HFF-Myc (cell line): Measurements from ENCODE around the gene WBP2.
"Not testable (repeated sequence)": the region's sequence is repeated elsewhere in the genome, so short reads cannot be mapped to it uniquely, and the experiment has no call there.

ENCODE experiments used
- DNase-seq: peaks from one replicate; pipeline ENCODE4 v3.0.0-alpha.2; 2011; ENCODE audit warnings: low read depth; ENCODE audit errors: extremely low read depth
- H3K4me3 ChIP-seq: replicated peaks from 2 replicates; pipeline ENCODE4 v1.5.1; 2011; ENCODE audit warnings: low read depth, mild to moderate bottlenecking, control low read depth, low read length
- TF ChIP-seq, protein P1 (sequence below): IDR thresholded peaks from 2 replicates; pipeline ENCODE4 v1.5.1; 2012; ENCODE audit warnings: mild to moderate bottlenecking, low read depth, low read length, control low read depth; ENCODE audit errors: missing control alignments

Gene WBP2

GRCh38 chr17:75815399-75815798 lies 39.7 kb downstream of the WBP2 start:
- no peak for DNase-seq
- H3K4me3 ChIP-seq, result no peak overlapping the region
- TF ChIP-seq, protein P1, sequence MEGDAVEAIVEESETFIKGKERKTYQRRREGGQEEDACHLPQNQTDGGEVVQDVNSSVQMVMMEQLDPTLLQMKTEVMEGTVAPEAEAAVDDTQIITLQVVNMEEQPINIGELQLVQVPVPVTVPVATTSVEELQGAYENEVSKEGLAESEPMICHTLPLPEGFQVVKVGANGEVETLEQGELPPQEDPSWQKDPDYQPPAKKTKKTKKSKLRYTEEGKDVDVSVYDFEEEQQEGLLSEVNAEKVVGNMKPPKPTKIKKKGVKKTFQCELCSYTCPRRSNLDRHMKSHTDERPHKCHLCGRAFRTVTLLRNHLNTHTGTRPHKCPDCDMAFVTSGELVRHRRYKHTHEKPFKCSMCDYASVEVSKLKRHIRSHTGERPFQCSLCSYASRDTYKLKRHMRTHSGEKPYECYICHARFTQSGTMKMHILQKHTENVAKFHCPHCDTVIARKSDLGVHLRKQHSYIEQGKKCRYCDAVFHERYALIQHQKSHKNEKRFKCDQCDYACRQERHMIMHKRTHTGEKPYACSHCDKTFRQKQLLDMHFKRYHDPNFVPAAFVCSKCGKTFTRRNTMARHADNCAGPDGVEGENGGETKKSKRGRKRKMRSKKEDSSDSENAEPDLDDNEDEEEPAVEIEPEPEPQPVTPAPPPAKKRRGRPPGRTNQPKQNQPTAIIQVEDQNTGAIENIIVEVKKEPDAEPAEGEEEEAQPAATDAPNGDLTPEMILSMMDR, result no peak

GRCh38 chr17:75814900-75815373 lies 40.2 kb downstream of the WBP2 start:
- DNase-seq, result peak; percentile 24
- no peak overlapping the region for H3K4me3 ChIP-seq
- TF ChIP-seq, protein P1, result no peak

DNA sequence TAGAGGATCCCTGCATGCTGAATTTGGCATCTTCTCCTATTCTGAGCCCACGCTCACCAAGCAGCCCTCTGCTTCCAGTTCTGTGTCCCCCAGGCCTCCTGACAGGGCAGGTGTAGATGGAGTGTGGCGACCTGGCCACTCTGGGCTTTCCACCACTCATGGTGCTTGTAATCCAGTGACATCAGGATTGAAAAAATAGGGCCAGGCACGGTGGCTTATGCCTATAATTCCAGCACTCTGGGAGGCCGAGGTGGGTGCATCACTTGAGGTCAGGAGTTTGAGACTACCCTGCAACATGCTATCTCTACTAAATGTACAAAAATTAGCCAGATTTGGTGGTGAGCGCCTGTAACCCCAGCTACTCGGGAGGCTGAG lies 41.1 kb downstream of the WBP2 start:
- TF ChIP-seq, protein P1, result no peak
- no peak overlapping the region for H3K4me3 ChIP-seq
- DNase-seq, result no peak

- no peak for DNase-seq
- no peak overlapping the region for H3K4me3 ChIP-seq
- TF ChIP-seq, protein P1, result no peak
These were observed 41.8 kb downstream of the WBP2 start for GRCh38 chr17:75813081-75814020.

GRCh38 chr17:75812096-75813013 lies 42.8 kb downstream of the WBP2 start:
- no peak for DNase-seq
- TF ChIP-seq, protein P1, result no peak
- H3K4me3 ChIP-seq, result no peak overlapping the region

- no peak overlapping the region for H3K4me3 ChIP-seq
- DNase-seq, result no peak
- TF ChIP-seq, protein P1, result no peak
These were observed 44.0 kb downstream of the WBP2 start for GRCh38 chr17:75811174-75811573.

DNA sequence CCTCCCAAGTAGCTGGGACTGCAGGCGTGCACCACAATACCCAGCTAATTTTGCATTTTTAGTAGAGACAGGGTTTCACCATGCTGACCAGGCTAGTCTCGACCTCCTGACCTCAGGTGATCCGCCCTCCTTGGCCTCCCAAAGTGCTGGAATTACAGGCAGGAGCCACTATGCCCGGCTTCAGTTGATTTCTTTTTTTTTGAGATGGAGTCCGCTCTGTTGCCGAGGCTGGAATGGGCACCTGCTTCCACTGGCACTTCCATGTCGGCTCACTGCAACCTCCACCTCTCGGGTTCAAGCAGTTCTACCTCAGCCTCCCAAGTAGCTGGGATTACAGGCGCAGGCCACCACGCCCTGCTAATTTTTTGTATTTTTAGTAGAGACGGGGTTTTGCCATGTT lies 44.4 kb downstream of the WBP2 start:
- H3K4me3 ChIP-seq, DNase-seq: not testable (repeated sequence)
